CD4-positive, alpha-beta memory T cell (primary cell): ENCODE measurements around the gene PIN4. TPM values are rescaled to one million over a fixed set of nuclear protein-coding genes. Genes with fewer than 3 reads are reported as not detected.

Experiments
- CTCF ChIA-PET: fragments of 350-600 bp; sonication (Branson Sonifier 250); formaldehyde crosslinking; loops from one replicate; lab custom pipeline; 2021; ENCODE audit warnings: inconsistent platforms; ENCODE audit not compliant: partially characterized antibody; lab: Charles Lee
- POLR2A ChIA-PET: fragments of 350-600 bp; sonication (Branson Sonifier 250); formaldehyde crosslinking; loops from one replicate; lab custom pipeline; 2021; ENCODE audit not compliant: partially characterized antibody; lab: Charles Lee
- DNase-seq, 5 donors: peaks; one replicate each; pipeline versions ENCODE4 v3.0.0 to v3.0.0-alpha.2; 2020 to 2022; ENCODE audit warnings: mixed read lengths in 1 of 5
- H3K27ac ChIP-seq: one replicate; pipeline ENCODE4 v1.7.0; 2013; ENCODE audit warnings: low read depth, low read length
- H3K27me3 ChIP-seq: 2 replicates; pipeline ENCODE4 v1.7.0; 2013; ENCODE audit warnings: mild to moderate bottlenecking, low read length, moderate library complexity; ENCODE audit not compliant: insufficient read depth
- H3K36me3 ChIP-seq: 2 replicates; pipeline ENCODE4 v1.7.0; 2013; ENCODE audit warnings: mild to moderate bottlenecking, low read length, moderate library complexity; ENCODE audit not compliant: insufficient read depth
- H3K4me1 ChIP-seq: 2 replicates; pipeline ENCODE4 v1.7.0; 2013; ENCODE audit warnings: mild to moderate bottlenecking, low read length, moderate library complexity; ENCODE audit not compliant: insufficient read depth
- H3K4me3 ChIP-seq, 2 donors: one replicate each; pipeline ENCODE4 v1.7.0; 2013; ENCODE audit warnings: low read length in 2 of 2, mild to moderate bottlenecking in 1 of 2
- H3K9me3 ChIP-seq, 2 donors: one replicate each; pipeline ENCODE4 v1.7.0; 2013; ENCODE audit warnings: low read length in 2 of 2, control low read depth in 1 of 2; ENCODE audit not compliant: control insufficient read depth in 1 of 2
- H3K27ac Mint-ChIP-seq, 7 donors: one replicate each; pipeline ENCODE4 v1.8.0; 2020 to 2021; ENCODE audit warnings: mixed read lengths in 7 of 7, mild to moderate bottlenecking in 6 of 7, inconsistent platforms in 3 of 7, moderate library complexity in 3 of 7
- H3K27me3 Mint-ChIP-seq, 2 donors: one replicate each; pipeline ENCODE4 v1.8.0; 2020 to 2021; ENCODE audit warnings: mixed read lengths in 2 of 2
- H3K36me3 Mint-ChIP-seq, 2 donors: one replicate each; pipeline ENCODE4 v1.8.0; 2020 to 2021; ENCODE audit warnings: mixed read lengths in 2 of 2, inconsistent platforms in 1 of 2, mild to moderate bottlenecking in 1 of 2
- H3K4me1 Mint-ChIP-seq, 4 donors: one replicate each; pipeline ENCODE4 v1.8.0; 2020 to 2021; ENCODE audit warnings: mixed read lengths in 4 of 4, mild to moderate bottlenecking in 1 of 4
- H3K4me3 Mint-ChIP-seq, 8 donors: one replicate each; pipeline ENCODE4 v1.8.0; 2020 to 2021; ENCODE audit warnings: mixed read lengths in 8 of 8, mild to moderate bottlenecking in 7 of 8, moderate library complexity in 6 of 8, inconsistent platforms in 3 of 8
- H3K9me3 Mint-ChIP-seq, 8 donors: one replicate each; pipeline ENCODE4 v1.8.0; 2020 to 2021; ENCODE audit warnings: mixed read lengths in 8 of 8, mild to moderate bottlenecking in 5 of 8, inconsistent platforms in 3 of 8, moderate library complexity in 1 of 8
- intact Hi-C: fragments of 100-400 bp; cut with micrococcal nuclease; formaldehyde crosslinking; loops from one replicate; pipeline ENCODE4 v1.15.1; 2023
- polyA plus RNA-seq, 2 donors: library from polyadenylated mRNA; unstranded; fragments of 300-500 nt; fragmentation: Illumina TruSeq; gene quantifications; one replicate each; pipeline ENCODE4 v1.2.3, GENCODE V29; 2021
- total RNA-seq, 2 experiments: library from RNA; stranded (reverse); gene quantifications; one replicate each; pipeline ENCODE4 v1.2.3, GENCODE V29; 2021

Gene PIN4
- total and polyA plus RNA-seq, 4 experiments from 2014 or later = 13.3 to 34.1 (median 21.4) TPM

DNA sequence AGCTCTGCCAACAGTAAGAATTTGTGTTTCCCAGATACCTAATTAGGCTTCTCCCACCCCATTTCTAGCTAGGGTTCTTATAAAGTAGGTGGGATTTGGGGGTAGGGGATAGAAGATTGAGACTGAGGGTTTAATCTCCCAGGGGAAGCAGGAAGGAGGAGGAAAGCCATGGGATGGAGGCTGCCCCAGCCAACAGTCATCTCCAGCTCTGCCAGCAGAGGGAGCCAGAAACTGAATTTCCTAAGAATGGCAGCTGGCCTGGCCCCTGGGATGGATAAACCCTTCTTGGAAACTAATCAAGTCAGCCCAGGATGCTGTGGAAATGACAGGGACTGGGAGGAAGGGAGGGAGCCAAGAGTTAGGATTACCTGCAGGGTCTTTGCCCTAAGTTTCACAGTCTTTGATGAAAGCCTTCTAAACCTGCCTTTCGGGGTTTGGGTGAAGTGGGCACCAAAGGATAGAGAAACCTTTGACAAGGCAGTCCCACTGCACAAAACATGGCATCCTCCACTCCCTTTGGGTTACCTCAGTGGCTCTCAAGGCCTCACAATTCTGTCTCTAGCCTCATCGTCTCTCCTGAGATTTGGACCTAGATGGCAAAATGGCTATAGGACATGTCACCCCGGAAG is 64.0 kb downstream of the PIN4 start:
- Mint-ChIP-seq H3K27ac (no peak overlapping the region), H3K27me3 (no peaks in the 10 kb centered on the region), H3K36me3 (no peaks in the 10 kb centered on the region), H3K4me3 (no peak overlapping the region), H3K9me3 (no peaks in the 10 kb centered on the region), H3K4me1 (no peaks in the 10 kb centered on the region)
- H3K9me3 ChIP-seq = no peaks in the 10 kb centered on the region
- intact Hi-C loops = loop anchor here (10.0 kb wide), 1 partner anchor 299 kb away; no protein-coding TSS in a partner anchor
- H3K4me3 ChIP-seq = no peak overlapping the region
- no peaks in the 10 kb centered on the region for H3K27me3 ChIP-seq
- ChIA-PET CTCF (interaction anchor here (0.6 to 6.0 kb wide), 9 partner anchors 9 to 295 kb away, joined by 3 to 48 read pairs (median 4); partner anchors contain the start of gene RPS4X), POLR2A (interaction anchor here (0.6 kb wide), 1 partner anchor 31 kb away, joined by 4 read pairs; the partner anchor contains the start of gene RPS4X)
- no peak overlapping the region for H3K27ac ChIP-seq
- no peaks in the 10 kb centered on the region for H3K4me1 ChIP-seq
- peak in 4 of 5 donors; percentile 20 to 43 (median 28) for DNase-seq
- H3K36me3 ChIP-seq = no peaks in the 10 kb centered on the region

DNA sequence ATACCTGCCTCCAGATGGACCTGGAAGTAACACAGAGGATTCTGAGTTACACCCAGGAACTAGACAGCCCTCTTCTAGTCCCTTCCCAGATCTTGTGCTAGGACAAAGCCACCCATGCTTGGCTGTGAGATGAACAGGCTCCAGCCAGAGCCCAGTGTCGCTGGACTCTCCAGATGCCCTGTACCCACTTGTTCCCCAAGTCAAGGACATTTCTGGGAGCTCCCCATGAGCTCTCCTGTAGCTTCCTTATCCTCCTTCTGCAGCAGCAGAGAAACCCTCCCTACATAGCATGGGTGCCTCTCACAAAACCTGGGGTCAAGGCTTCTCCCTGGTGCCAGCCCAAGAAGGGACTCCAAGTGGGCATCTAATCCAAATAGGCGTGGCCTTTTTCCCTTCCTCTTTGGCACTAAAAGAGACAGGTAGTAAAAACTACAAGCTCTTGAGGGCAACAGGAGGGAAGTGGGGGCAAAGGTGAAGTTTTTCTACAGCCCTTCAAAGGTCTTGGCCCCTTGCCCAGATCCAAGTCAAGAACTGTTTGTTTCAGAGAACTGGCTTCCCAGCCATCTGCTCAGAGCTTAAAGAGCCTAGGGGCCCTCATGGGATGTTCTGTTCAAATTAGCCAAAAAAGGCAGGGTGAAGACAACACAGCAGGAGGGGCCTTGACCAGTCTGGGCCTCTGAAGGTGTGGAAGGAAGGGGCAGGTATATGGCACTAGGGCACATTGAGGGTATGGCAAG is 65.8 kb downstream of the PIN4 start:
- Mint-ChIP-seq H3K4me1 (no peaks in the 10 kb centered on the region), H3K9me3 (no peaks in the 10 kb centered on the region), H3K27me3 (no peaks in the 10 kb centered on the region), H3K4me3 (no peak overlapping the region), H3K27ac (no peak overlapping the region), H3K36me3 (no peaks in the 10 kb centered on the region)
- H3K27me3 ChIP-seq = no peaks in the 10 kb centered on the region
- no peaks in the 10 kb centered on the region for H3K9me3 ChIP-seq
- no peak overlapping the region for H3K27ac ChIP-seq
- ChIA-PET POLR2A (interaction anchor here (0.7 kb wide), 1 partner anchor 59 kb away, joined by 4 read pairs; no protein-coding TSS in a partner anchor), CTCF (interaction anchor here (2.4 to 6.0 kb wide), 2 partner anchors 9 to 30 kb away, joined by 6 to 48 read pairs; partner anchors contain the start of genes ERCC6L and RPS4X)
- intact Hi-C loops = loop anchor here (10.0 kb wide), 1 partner anchor 297 kb away; no protein-coding TSS in a partner anchor
- H3K4me1 ChIP-seq = no peaks in the 10 kb centered on the region
- no peak for DNase-seq
- no peaks in the 10 kb centered on the region for H3K36me3 ChIP-seq
- H3K4me3 ChIP-seq = no peak overlapping the region

Other genes with a start within 250 kb of the PIN4 start
- gene RTL5, start 49.8 kb upstream of the PIN4 start, total RNA-seq = 1 to 10 TPM; 7.8 to 8.4 TPM
- under 1 TPM in 1 of 2 donors, not detected in 1; 0.20 TPM for gene RTL5, start 49.8 kb upstream of the PIN4 start, polyA plus RNA-seq
- gene ERCC6L, start 57.3 kb downstream of the PIN4 start, total RNA-seq = under 1 TPM; 0.15 to 0.28 TPM
- gene ERCC6L, start 57.3 kb downstream of the PIN4 start, polyA plus RNA-seq = under 1 TPM; 0.25 to 0.30 TPM
- 1,000 to 10,000 TPM; 1,467 to 1,523 TPM for gene RPS4X, start 95.5 kb downstream of the PIN4 start, total RNA-seq
- 100 to 1,000 TPM; 969 to 974 TPM for gene RPS4X, start 95.5 kb downstream of the PIN4 start, polyA plus RNA-seq
- not detected for gene CITED1, start 124.2 kb downstream of the PIN4 start, total RNA-seq
- under 1 TPM in 1 of 2 donors, not detected in 1; 0.58 TPM for gene CITED1, start 124.2 kb downstream of the PIN4 start, polyA plus RNA-seq